ENCODE data around the gene MBOAT7. TPM values are rescaled to one million over a fixed set of nuclear protein-coding genes. Genes with fewer than 3 reads are reported as not detected.

MBOAT7 gene
- polyA plus RNA-seq, 1 donor from 2014 or later = 19.0 TPM

- Histone ChIP-seq H3K27me3 (ENCODE audit: insufficient read depth, low read depth, low read length) (no peaks in the 10 kb centered on the region), H3F3A (ENCODE audit: insufficient read depth, low read length, poor library complexity, severe bottlenecking) (no peaks in the 10 kb centered on the region), H3K27ac (ENCODE audit: low read length) (no peak overlapping the region), H3K36me3 (ENCODE audit: insufficient read depth, low read length) (no peaks in the 10 kb centered on the region), H4K20me1 (ENCODE audit: insufficient read depth) (no peaks in the 10 kb centered on the region), H3K79me2 (replicated peaks; ENCODE audit: insufficient read depth, low read length) (no peaks in the 10 kb centered on the region), H3K9me2 (ENCODE audit: insufficient read depth, low read length) (no peaks in the 10 kb centered on the region), H2AFZ (ENCODE audit: low read depth, low read length) (no peak overlapping the region), H3K4me3 (ENCODE audit: low read length) (no peak overlapping the region), H3K9ac (ENCODE audit: low read length) (no peak overlapping the region), H3K4me2 (ENCODE audit: low read length) (no peak overlapping the region), H3K9me3 (ENCODE audit: low read length) (no peaks in the 10 kb centered on the region)
- TF ChIP-seq SMC3 (conservative IDR thresholded peaks at IDR 0.05; ENCODE audit: poor library complexity) (no peak), TAF1 (IDR thresholded peaks at IDR 0.05; ENCODE audit: low read depth) (no peak), MXI1 (conservative IDR thresholded peaks at IDR 0.05; ENCODE audit: poor library complexity, severe bottlenecking) (no peak), EZH2 (IDR thresholded peaks at IDR 0.05; ENCODE audit: borderline replicate concordance, insufficient read depth, low read length, poor library complexity, severe bottlenecking) (no peak), POLR2AphosphoS5 (IDR thresholded peaks at IDR 0.05) (no peak), REST (IDR thresholded peaks at IDR 0.05; ENCODE audit: borderline replicate concordance) (no peak), RAD21 (conservative IDR thresholded peaks at IDR 0.05) (no peak), EP300 (conservative IDR thresholded peaks at IDR 0.05; ENCODE audit: poor library complexity, severe bottlenecking) (no peak)
- TF ChIP-seq, protein P1, sequence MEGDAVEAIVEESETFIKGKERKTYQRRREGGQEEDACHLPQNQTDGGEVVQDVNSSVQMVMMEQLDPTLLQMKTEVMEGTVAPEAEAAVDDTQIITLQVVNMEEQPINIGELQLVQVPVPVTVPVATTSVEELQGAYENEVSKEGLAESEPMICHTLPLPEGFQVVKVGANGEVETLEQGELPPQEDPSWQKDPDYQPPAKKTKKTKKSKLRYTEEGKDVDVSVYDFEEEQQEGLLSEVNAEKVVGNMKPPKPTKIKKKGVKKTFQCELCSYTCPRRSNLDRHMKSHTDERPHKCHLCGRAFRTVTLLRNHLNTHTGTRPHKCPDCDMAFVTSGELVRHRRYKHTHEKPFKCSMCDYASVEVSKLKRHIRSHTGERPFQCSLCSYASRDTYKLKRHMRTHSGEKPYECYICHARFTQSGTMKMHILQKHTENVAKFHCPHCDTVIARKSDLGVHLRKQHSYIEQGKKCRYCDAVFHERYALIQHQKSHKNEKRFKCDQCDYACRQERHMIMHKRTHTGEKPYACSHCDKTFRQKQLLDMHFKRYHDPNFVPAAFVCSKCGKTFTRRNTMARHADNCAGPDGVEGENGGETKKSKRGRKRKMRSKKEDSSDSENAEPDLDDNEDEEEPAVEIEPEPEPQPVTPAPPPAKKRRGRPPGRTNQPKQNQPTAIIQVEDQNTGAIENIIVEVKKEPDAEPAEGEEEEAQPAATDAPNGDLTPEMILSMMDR (IDR thresholded peaks at IDR 0.05; ENCODE audit: poor library complexity, severe bottlenecking) = no peak
These were observed 24.9 kb downstream of the MBOAT7 start for GRCh38 chr19:54164369-54165068.

DNA sequence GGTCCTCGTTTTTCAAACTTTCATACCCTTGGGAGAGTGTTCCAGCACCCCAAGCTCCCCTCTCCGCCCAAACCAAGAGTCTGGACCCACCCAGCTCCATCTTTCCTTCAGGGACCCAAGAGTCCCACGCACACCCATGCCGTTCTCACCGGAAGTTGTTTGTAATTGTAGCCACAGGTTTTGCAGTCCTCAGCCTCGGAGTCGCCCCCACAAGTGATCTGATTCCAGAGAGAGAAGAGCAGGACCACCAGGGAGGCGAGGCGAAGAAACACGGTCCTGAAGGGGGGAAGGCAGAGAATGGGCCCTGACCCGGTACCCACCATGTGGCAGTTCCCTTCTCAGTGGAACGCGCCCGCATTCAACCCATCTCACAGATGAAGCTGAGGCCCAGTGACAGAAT is 26.5 kb downstream of the MBOAT7 start:
- H3K9ac ChIP-seq (ENCODE audit: low read length) = no peak overlapping the region
- no peaks in the 10 kb centered on the region for H3K9me2 ChIP-seq (ENCODE audit: insufficient read depth, low read length)
- H3K4me3 ChIP-seq (ENCODE audit: low read length) = no peak overlapping the region
- H3K36me3 ChIP-seq (ENCODE audit: insufficient read depth, low read length) = no peaks in the 10 kb centered on the region
- H3K4me2 ChIP-seq (ENCODE audit: low read length) = no peak overlapping the region
- H3K9me3 ChIP-seq (ENCODE audit: low read length) = no peaks in the 10 kb centered on the region
- H4K20me1 ChIP-seq (ENCODE audit: insufficient read depth) = no peaks in the 10 kb centered on the region
- no peak for TF ChIP-seq MXI1 (conservative IDR thresholded peaks at IDR 0.05; ENCODE audit: poor library complexity, severe bottlenecking)
- TF ChIP-seq RAD21 (conservative IDR thresholded peaks at IDR 0.05) = no peak
- no peak for TF ChIP-seq REST (IDR thresholded peaks at IDR 0.05; ENCODE audit: borderline replicate concordance)
- TF ChIP-seq TAF1 (IDR thresholded peaks at IDR 0.05; ENCODE audit: low read depth) = no peak
- no peak for TF ChIP-seq EP300 (conservative IDR thresholded peaks at IDR 0.05; ENCODE audit: poor library complexity, severe bottlenecking)
- TF ChIP-seq EZH2 (IDR thresholded peaks at IDR 0.05; ENCODE audit: borderline replicate concordance, insufficient read depth, low read length, poor library complexity, severe bottlenecking) = no peak
- no peak for TF ChIP-seq SMC3 (conservative IDR thresholded peaks at IDR 0.05; ENCODE audit: poor library complexity)
- TF ChIP-seq, protein P1 (IDR thresholded peaks at IDR 0.05; ENCODE audit: poor library complexity, severe bottlenecking) = no peak
- no peak for TF ChIP-seq POLR2AphosphoS5 (IDR thresholded peaks at IDR 0.05)
- no peaks in the 10 kb centered on the region for H3K27me3 ChIP-seq (ENCODE audit: insufficient read depth, low read depth, low read length)
- no peaks in the 10 kb centered on the region for H3F3A ChIP-seq (ENCODE audit: insufficient read depth, low read length, poor library complexity, severe bottlenecking)
- H2AFZ ChIP-seq (ENCODE audit: low read depth, low read length) = no peak overlapping the region
- H3K79me2 ChIP-seq (replicated peaks; ENCODE audit: insufficient read depth, low read length) = peaks cover 9% of the 10 kb centered on the region
- H3K27ac ChIP-seq (ENCODE audit: low read length) = no peak overlapping the region

Data from neural cell (in vitro differentiated cells).